ENCODE results near the gene MT1H.

The MT1H gene

DNA sequence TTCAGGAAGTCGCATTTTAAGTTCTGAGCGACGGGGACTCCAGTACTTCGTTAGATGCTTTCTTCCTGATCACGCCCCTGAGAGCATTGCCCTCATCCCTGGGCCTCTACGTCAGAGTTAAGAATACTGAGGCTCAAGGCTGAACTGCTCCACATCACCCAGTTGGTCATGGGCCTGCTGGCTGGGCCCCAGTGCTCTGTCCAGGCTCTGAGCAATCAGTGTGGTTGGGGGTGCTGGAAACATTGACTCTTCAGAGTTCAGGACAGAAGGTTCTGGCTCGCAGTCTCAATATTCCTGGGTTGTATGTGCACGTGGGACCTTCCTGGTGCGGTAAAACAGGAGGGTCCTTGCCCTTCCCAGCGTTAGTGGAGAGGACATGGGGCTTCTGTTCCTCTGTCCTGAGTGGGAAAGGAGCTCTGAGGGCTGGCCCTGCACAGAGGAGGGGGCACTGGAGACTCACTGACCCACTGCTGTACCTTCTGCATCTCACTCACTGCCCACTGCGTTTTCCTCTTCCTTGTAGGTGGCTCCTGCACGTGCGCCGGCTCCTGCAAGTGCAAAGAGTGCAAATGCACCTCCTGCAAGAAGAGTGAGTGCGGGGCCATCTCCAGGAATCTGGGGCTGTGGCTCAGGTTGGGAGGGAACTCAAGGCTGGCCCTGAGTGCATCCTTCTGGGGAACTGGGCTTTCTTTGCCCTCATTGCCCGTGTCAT lies 43.5 kb upstream of the MT1H start:
- H3K27ac ChIP-seq = peak overlapping the region; percentile 75
- no peaks in the 10 kb centered on the region for H3K27me3 ChIP-seq (replicated peaks)
- H3K36me3 ChIP-seq (replicated peaks) = no peaks in the 10 kb centered on the region
- in situ Hi-C loops (cut with HindIII; ENCODE audit: low pct_ligation_motif_present, low sequenced_read_pairs) = no loop called here
- H3K4me3 ChIP-seq (ENCODE audit: low read depth, low read length) = peak overlapping the region; percentile 74
- peak; percentile 66 for DNase-seq
- TF ChIP-seq, protein P1, sequence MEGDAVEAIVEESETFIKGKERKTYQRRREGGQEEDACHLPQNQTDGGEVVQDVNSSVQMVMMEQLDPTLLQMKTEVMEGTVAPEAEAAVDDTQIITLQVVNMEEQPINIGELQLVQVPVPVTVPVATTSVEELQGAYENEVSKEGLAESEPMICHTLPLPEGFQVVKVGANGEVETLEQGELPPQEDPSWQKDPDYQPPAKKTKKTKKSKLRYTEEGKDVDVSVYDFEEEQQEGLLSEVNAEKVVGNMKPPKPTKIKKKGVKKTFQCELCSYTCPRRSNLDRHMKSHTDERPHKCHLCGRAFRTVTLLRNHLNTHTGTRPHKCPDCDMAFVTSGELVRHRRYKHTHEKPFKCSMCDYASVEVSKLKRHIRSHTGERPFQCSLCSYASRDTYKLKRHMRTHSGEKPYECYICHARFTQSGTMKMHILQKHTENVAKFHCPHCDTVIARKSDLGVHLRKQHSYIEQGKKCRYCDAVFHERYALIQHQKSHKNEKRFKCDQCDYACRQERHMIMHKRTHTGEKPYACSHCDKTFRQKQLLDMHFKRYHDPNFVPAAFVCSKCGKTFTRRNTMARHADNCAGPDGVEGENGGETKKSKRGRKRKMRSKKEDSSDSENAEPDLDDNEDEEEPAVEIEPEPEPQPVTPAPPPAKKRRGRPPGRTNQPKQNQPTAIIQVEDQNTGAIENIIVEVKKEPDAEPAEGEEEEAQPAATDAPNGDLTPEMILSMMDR (IDR thresholded peaks at IDR 0.05; ENCODE audit: low read depth, low read length, missing control alignments) = no peak

DNA sequence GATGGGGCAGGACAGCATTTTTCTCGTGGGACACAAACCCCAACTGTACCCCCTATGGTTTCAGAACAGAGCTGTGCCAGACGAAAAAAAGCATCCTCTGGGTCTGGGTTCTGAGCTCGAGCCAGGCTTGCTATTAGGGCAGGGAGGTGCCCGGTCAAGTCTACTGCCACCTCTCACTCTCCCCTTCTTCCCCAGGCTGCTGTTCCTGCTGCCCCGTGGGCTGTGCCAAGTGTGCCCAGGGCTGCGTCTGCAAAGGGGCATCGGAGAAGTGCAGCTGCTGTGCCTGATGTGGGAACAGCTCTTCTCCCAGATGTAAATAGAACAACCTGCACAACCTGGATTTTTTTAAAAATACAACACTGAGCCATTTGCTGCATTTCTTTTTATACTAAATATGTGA lies 42.9 kb upstream of the MT1H start:
- no peak for DNase-seq
- no peaks in the 10 kb centered on the region for H3K27me3 ChIP-seq (replicated peaks)
- H3K4me3 ChIP-seq (ENCODE audit: low read depth, low read length) = peak overlapping the region; percentile 74
- TF ChIP-seq, protein P1 (IDR thresholded peaks at IDR 0.05; ENCODE audit: low read depth, low read length, missing control alignments) = no peak
- peak overlapping the region; percentile 54 for H3K27ac ChIP-seq
- in situ Hi-C loops (cut with HindIII; ENCODE audit: low pct_ligation_motif_present, low sequenced_read_pairs) = no loop called here
- H3K36me3 ChIP-seq (replicated peaks) = no peaks in the 10 kb centered on the region

DNA sequence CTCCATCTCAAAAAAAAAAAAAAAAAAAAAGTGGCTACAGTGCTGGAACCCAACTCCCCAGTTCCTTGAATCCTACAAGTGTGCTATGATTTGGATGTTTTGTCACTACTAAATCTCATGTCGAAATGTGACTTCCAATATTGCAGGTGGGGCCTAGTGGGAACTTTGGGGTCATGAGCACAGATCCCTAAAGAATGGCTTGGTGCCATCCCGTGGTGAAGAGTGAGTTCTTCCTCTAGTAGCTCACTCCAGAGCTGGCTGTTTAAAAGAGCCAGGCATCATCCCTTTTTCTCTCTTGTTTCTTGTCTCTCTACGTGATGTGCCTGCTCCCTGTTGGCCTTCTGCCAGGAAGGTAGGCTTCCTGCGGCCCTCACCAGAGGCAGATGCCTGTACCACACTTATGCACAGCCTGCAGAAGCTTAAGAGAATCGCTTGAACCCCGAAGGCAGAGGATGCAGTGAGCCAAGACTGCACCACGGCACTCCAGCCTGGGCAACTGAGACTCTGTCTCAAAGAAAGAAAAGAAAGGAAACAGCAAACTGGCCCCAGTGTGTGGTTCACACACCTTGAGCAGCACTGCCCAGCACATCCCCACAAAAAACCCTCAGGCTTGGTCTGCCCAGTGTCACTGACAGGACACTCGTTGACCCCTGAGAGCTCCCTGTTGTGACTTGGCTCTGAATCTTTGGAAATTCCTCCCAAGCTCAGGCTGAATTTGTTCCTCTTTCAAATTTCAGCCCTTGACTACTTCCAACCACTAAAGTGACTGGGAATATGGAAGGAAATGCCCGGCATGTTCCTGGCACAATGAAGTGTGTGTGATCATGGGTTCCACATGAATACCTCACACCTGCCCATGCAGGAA lies 40.9 kb upstream of the MT1H start:
- Histone ChIP-seq H3K36me3 (replicated peaks) (no peaks in the 10 kb centered on the region), H3K27me3 (replicated peaks) (peaks cover 2% of the 10 kb centered on the region), H3K4me3 (ENCODE audit: low read depth, low read length) (no peak overlapping the region), H3K27ac (no peak overlapping the region)
- no peak for DNase-seq
- in situ Hi-C loops (cut with HindIII; ENCODE audit: low pct_ligation_motif_present, low sequenced_read_pairs) = no loop called here
- TF ChIP-seq, protein P1 (IDR thresholded peaks at IDR 0.05; ENCODE audit: low read depth, low read length, missing control alignments) = no peak

DNA sequence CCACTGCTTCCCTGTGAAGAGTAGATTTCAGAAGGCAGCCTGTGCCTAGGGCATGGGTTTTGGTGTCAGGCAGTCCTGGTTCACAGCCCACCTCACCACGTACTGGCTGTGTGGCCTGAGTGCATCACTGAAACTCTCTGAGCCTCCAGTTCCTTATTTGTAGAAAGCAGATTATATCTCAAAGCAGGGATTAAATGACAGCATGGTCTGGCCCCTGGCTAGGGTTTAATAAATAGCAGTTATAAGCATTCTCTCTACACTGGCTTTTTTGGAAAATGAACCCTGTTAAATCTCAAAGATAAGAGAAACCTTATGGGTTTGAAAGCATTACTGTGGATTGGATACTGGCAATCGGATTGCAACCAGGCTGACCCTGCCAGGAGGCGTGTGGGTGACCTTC lies 40.1 kb upstream of the MT1H start:
- Histone ChIP-seq H3K27me3 (replicated peaks) (peaks cover 6% of the 10 kb centered on the region), H3K27ac (no peak overlapping the region), H3K4me3 (ENCODE audit: low read depth, low read length) (no peak overlapping the region), H3K36me3 (replicated peaks) (no peaks in the 10 kb centered on the region)
- in situ Hi-C loops (cut with HindIII; ENCODE audit: low pct_ligation_motif_present, low sequenced_read_pairs) = no loop called here
- TF ChIP-seq, protein P1 (IDR thresholded peaks at IDR 0.05; ENCODE audit: low read depth, low read length, missing control alignments) = no peak
- DNase-seq = no peak

DNA sequence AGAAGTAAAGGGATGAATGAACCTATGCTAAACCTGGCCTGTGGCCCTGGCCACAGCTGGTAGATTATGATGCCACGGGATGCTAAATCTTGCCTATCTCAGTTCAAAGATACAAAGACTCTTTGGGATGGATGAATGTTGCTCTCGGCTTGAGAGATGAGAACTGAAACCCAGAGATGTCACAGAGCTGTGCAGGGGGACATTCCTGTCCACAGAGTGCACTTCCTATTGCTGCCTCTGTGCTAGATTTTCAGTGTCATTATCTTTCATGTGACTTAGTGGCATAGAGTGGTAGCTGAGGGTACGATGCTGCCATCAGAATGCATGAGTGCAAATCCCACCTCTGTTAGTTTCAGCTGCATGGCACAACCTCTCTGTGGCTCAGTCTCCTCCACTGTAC lies 39.5 kb upstream of the MT1H start:
- no peak for DNase-seq
- TF ChIP-seq, protein P1 (IDR thresholded peaks at IDR 0.05; ENCODE audit: low read depth, low read length, missing control alignments) = no peak
- Histone ChIP-seq H3K4me3 (ENCODE audit: low read depth, low read length) (no peak overlapping the region), H3K27ac (no peak overlapping the region), H3K36me3 (replicated peaks) (no peaks in the 10 kb centered on the region), H3K27me3 (replicated peaks) (peaks cover 12% of the 10 kb centered on the region)
- in situ Hi-C loops (cut with HindIII; ENCODE audit: low pct_ligation_motif_present, low sequenced_read_pairs) = no loop called here

All from brain microvascular endothelial cell (primary cell).